Fibroblast of lung (primary cell): ENCODE results near the gene GLIS1.

Source experiments
- EZH2 ChIP-seq: IDR thresholded peaks from 2 replicates; pipeline ENCODE4 v1.5.1; 2012; ENCODE audit warnings: low read length, control low read depth, mild to moderate bottlenecking; ENCODE audit errors: missing control alignments
- TF ChIP-seq, protein P1 (sequence below), 2 donors: IDR thresholded peaks in 1 of 2; conservative IDR thresholded peaks in 1 of 2; 1 replicate in 1 of 2; 2 replicates in 1 of 2; pipeline ENCODE4 v1.5.1; 2011 to 2012; ENCODE audit warnings: low read length in 2 of 2, control low read depth in 1 of 2, inconsistent platforms in 1 of 2, low read depth in 1 of 2, mild to moderate bottlenecking in 1 of 2

DNA sequence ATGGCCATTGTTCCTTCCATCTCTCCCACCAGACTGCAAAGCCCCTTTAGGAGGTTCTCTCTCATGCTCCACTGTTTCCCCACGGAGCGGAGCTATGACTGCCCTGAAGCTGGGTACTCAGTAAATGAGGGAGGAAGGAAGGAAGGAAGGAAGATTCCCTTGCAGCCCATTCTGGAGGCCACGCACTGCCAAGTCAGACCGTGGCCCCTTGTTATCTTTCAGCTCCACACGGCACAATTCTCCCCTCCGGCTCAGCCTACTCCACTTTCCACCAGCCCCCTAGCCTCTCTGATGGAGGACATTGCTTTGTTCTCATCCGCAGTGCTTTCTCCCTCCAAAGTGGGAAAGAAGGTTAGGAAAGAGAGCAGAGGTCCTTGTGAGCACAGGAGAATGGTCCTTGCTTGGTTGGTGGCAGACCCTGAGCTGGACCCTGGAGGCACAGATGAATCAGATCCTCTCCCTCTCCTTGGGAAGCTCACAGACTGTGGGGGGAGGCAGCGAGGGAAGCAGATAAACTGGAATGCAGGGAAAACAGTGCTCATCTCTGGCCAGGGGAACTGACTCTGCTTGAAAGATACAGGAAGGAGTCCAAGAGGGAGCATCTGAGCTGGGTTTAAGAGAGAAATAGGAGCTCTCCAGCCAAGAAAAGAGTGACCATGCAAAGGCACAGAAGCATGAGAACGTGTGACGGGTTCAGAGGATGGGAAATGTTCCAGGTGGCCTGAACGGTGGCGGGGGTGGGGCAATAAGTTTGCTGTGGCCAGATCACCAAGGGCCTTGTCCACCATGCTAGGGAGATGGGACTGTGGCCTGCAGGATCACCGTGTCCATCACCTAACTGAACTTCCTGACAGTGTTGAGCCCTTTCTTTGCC is 52.6 kb downstream of the GLIS1 start:
- TF ChIP-seq, protein P1, sequence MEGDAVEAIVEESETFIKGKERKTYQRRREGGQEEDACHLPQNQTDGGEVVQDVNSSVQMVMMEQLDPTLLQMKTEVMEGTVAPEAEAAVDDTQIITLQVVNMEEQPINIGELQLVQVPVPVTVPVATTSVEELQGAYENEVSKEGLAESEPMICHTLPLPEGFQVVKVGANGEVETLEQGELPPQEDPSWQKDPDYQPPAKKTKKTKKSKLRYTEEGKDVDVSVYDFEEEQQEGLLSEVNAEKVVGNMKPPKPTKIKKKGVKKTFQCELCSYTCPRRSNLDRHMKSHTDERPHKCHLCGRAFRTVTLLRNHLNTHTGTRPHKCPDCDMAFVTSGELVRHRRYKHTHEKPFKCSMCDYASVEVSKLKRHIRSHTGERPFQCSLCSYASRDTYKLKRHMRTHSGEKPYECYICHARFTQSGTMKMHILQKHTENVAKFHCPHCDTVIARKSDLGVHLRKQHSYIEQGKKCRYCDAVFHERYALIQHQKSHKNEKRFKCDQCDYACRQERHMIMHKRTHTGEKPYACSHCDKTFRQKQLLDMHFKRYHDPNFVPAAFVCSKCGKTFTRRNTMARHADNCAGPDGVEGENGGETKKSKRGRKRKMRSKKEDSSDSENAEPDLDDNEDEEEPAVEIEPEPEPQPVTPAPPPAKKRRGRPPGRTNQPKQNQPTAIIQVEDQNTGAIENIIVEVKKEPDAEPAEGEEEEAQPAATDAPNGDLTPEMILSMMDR (conservative IDR thresholded peaks at IDR 0.05 in 1 of 2, IDR thresholded peaks at IDR 0.05 in 1 of 2; ENCODE audit: low read depth in 1 of 2, low read length in 2 of 2), result no peak
- no peak for TF ChIP-seq EZH2
